ENCODE results near the gene EEF2K.

Gene EEF2K

DNA sequence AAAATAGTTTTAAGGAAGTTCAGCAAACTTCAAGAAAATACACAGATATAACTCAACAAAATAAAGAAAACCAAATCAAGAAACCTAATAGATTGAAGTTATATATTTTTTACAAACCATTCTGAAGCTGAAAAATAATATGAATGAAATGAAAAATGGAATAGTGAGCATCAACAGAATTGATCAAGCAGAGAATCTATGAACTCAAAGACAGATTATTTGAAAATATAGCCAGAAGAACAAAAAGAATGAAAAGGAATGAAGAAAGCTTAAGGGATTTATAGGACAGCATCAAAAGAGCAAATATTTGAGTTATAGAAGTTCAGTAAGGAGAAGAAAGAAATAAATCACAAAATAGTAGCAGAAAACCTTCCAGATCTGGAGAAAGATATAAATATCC lies 130.5 kb downstream of the EEF2K start:
- DNase-seq = no peak

- no peak for DNase-seq
Observed at GRCh38 chr16:22337045-22337444, 131.0 kb downstream of the EEF2K start.

DNA sequence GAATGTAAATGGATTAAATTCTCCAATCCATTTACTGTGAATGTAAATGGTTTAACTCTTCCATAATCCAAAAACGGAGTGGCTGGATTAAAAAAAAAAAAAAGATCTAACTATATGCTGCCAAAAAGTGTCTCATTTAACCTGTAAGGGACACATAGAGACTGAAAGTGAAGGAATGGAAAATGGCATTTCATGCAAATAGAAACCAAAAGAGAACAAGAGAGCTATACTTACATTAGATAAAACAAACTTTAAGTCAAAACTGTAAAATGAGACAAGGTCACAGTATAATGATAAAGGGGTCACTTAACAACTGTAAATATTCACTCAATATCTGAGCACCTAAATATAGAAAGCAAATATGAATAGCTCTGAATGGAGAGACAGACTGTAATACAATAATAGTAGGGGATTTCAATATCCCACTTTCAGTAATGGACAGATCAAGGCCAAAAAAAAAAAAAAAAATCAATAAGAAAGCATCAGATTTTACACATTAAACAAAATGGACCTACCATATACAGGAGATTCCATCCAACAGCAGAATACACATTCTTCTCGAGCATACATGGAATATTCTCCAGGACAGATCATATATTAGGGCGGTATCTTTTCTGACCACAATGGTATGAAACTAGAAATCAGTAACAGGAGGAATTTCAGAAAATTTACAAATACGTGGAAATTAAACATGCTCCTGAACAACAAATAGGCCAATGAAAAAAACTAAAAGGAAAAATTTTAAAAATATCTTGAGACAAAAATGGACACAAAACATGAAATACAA lies 132.0 kb downstream of the EEF2K start:
- DNase-seq = no peak

Measured in right kidney (tissue), 1 donor.